ENCODE measurements around the gene CALM3.
"Not testable (repeated sequence)": the region's sequence is repeated elsewhere in the genome, so short reads cannot be mapped to it uniquely, and the experiment has no call there.

Gene CALM3

GRCh38 chr19:46601318-46602224 lies at the start of gene CALM3:
TSS of gene CALM3 (plus strand) at chr19:46601330. CDS start at chr19:46601435, 105 bp downstream.
- Histone ChIP-seq H3K9ac (ENCODE audit: low read depth, low read length) (peak within 1 kb of the TSS; percentile 100), H3K4me1 (ENCODE audit: insufficient read depth, low read length) (peaks cover 10% of the 10 kb centered on the region; the same call in 1 of the 2 replicates), H3K9me3 (ENCODE audit: control insufficient read depth, insufficient read depth, low read length) (peaks cover 2% of the 10 kb centered on the region; the same call in 1 of the 2 replicates), H3K36me3 (ENCODE audit: insufficient read depth, low read length) (no peaks in the 10 kb centered on the region; the same call in 1 of the 2 replicates)

- Histone ChIP-seq H3K9ac (ENCODE audit: low read depth, low read length) (no peak overlapping the region), H3K9me3 (ENCODE audit: control insufficient read depth, insufficient read depth, low read length) (peaks cover 8% of the 10 kb centered on the region)
These were observed 48.2 kb upstream of the CALM3 start for GRCh38 chr19:46552891-46553290.

GRCh38 chr19:46554161-46554560 lies 47.0 kb upstream of the CALM3 start:
- Histone ChIP-seq H3K9me3 (ENCODE audit: control insufficient read depth, insufficient read depth, low read length) (peaks cover 8% of the 10 kb centered on the region), H3K4me1 (ENCODE audit: insufficient read depth, low read length) (no peaks in the 10 kb centered on the region), H3K36me3 (ENCODE audit: insufficient read depth, low read length) (no peaks in the 10 kb centered on the region), H3K9ac (ENCODE audit: low read depth, low read length) (no peak overlapping the region)

More at GRCh38 chr19:46552891-46553290, 48.2 kb upstream of the CALM3 start:
- Histone ChIP-seq H3K4me1 (ENCODE audit: insufficient read depth, low read length) (no peaks in the 10 kb centered on the region), H3K36me3 (ENCODE audit: insufficient read depth, low read length) (no peaks in the 10 kb centered on the region)

- no peaks in the 10 kb centered on the region for H3K4me1 ChIP-seq (ENCODE audit: insufficient read depth, low read length)
- H3K9me3 ChIP-seq (ENCODE audit: control insufficient read depth, insufficient read depth, low read length), result peaks cover 7% of the 10 kb centered on the region
- H3K36me3 ChIP-seq (ENCODE audit: insufficient read depth, low read length), result no peaks in the 10 kb centered on the region
- H3K9ac ChIP-seq (ENCODE audit: low read depth, low read length), result no peak overlapping the region
These were observed 45.4 kb upstream of the CALM3 start for GRCh38 chr19:46555628-46556280.

- H3K36me3 ChIP-seq (ENCODE audit: insufficient read depth, low read length); H3K9ac ChIP-seq (ENCODE audit: low read depth, low read length); H3K4me1 ChIP-seq (ENCODE audit: insufficient read depth, low read length); H3K9me3 ChIP-seq (ENCODE audit: control insufficient read depth, insufficient read depth, low read length): not testable (repeated sequence)
These were observed 44.7 kb upstream of the CALM3 start for GRCh38 chr19:46556471-46556870.

GRCh38 chr19:46559203-46559602 lies 41.9 kb upstream of the CALM3 start:
- H3K9ac ChIP-seq (ENCODE audit: low read depth, low read length), result no peak overlapping the region
- H3K36me3 ChIP-seq (ENCODE audit: insufficient read depth, low read length), result no peaks in the 10 kb centered on the region
- no peaks in the 10 kb centered on the region for H3K4me1 ChIP-seq (ENCODE audit: insufficient read depth, low read length)
- peaks cover 3% of the 10 kb centered on the region; the same call in 1 of the 2 replicates for H3K9me3 ChIP-seq (ENCODE audit: control insufficient read depth, insufficient read depth, low read length)

- H3K9me3 ChIP-seq (ENCODE audit: control insufficient read depth, insufficient read depth, low read length); H3K9ac ChIP-seq (ENCODE audit: low read depth, low read length); H3K4me1 ChIP-seq (ENCODE audit: insufficient read depth, low read length); H3K36me3 ChIP-seq (ENCODE audit: insufficient read depth, low read length): not testable (repeated sequence)
These were observed 41.5 kb upstream of the CALM3 start for GRCh38 chr19:46559675-46560074.

- H3K9ac ChIP-seq (ENCODE audit: low read depth, low read length), result no peak overlapping the region
- H3K9me3 ChIP-seq (ENCODE audit: control insufficient read depth, insufficient read depth, low read length), result no peaks in the 10 kb centered on the region
- H3K36me3 ChIP-seq (ENCODE audit: insufficient read depth, low read length), result no peaks in the 10 kb centered on the region
- no peaks in the 10 kb centered on the region for H3K4me1 ChIP-seq (ENCODE audit: insufficient read depth, low read length)
These were observed 36.4 kb upstream of the CALM3 start for GRCh38 chr19:46564701-46565100.

GRCh38 chr19:46571495-46571894 lies 29.6 kb upstream of the CALM3 start:
- no peak overlapping the region for H3K9ac ChIP-seq (ENCODE audit: low read depth, low read length)
- no peaks in the 10 kb centered on the region for H3K36me3 ChIP-seq (ENCODE audit: insufficient read depth, low read length)
- H3K9me3 ChIP-seq (ENCODE audit: control insufficient read depth, insufficient read depth, low read length), result no peaks in the 10 kb centered on the region
- H3K4me1 ChIP-seq (ENCODE audit: insufficient read depth, low read length), result no peaks in the 10 kb centered on the region

- Histone ChIP-seq H3K9ac (ENCODE audit: low read depth, low read length) (no peak overlapping the region), H3K9me3 (ENCODE audit: control insufficient read depth, insufficient read depth, low read length) (no peaks in the 10 kb centered on the region), H3K36me3 (ENCODE audit: insufficient read depth, low read length) (no peaks in the 10 kb centered on the region), H3K4me1 (ENCODE audit: insufficient read depth, low read length) (no peaks in the 10 kb centered on the region)
These were observed 27.2 kb upstream of the CALM3 start for GRCh38 chr19:46573679-46574498.

GRCh38 chr19:46574533-46574932 lies 26.6 kb upstream of the CALM3 start:
- H3K9me3 ChIP-seq (ENCODE audit: control insufficient read depth, insufficient read depth, low read length), result no peaks in the 10 kb centered on the region
- H3K9ac ChIP-seq (ENCODE audit: low read depth, low read length), result no peak overlapping the region
- no peaks in the 10 kb centered on the region for H3K36me3 ChIP-seq (ENCODE audit: insufficient read depth, low read length)
- no peaks in the 10 kb centered on the region for H3K4me1 ChIP-seq (ENCODE audit: insufficient read depth, low read length)

- no peak overlapping the region for H3K9ac ChIP-seq (ENCODE audit: low read depth, low read length)
- no peaks in the 10 kb centered on the region for H3K9me3 ChIP-seq (ENCODE audit: control insufficient read depth, insufficient read depth, low read length)
- no peaks in the 10 kb centered on the region for H3K36me3 ChIP-seq (ENCODE audit: insufficient read depth, low read length)
- no peaks in the 10 kb centered on the region for H3K4me1 ChIP-seq (ENCODE audit: insufficient read depth, low read length)
These were observed 22.7 kb upstream of the CALM3 start for GRCh38 chr19:46578450-46578849.

GRCh38 chr19:46579361-46579879 lies 21.7 kb upstream of the CALM3 start:
- Histone ChIP-seq H3K4me1 (ENCODE audit: insufficient read depth, low read length) (no peaks in the 10 kb centered on the region), H3K36me3 (ENCODE audit: insufficient read depth, low read length) (no peaks in the 10 kb centered on the region), H3K9ac (ENCODE audit: low read depth, low read length) (no peak overlapping the region), H3K9me3 (ENCODE audit: control insufficient read depth, insufficient read depth, low read length) (no peaks in the 10 kb centered on the region)

- no peaks in the 10 kb centered on the region for H3K9me3 ChIP-seq (ENCODE audit: control insufficient read depth, insufficient read depth, low read length)
- H3K36me3 ChIP-seq (ENCODE audit: insufficient read depth, low read length), result no peaks in the 10 kb centered on the region
- no peak overlapping the region for H3K9ac ChIP-seq (ENCODE audit: low read depth, low read length)
- H3K4me1 ChIP-seq (ENCODE audit: insufficient read depth, low read length), result no peaks in the 10 kb centered on the region
These were observed 20.9 kb upstream of the CALM3 start for GRCh38 chr19:46580247-46580646.
